GM12874 (cell line): ENCODE measurements around the gene DCN.

Experiments
- CTCF ChIP-seq: IDR thresholded peaks from 2 replicates; pipeline ENCODE4 v1.5.1; 2011; ENCODE audit warnings: low read depth, mild to moderate bottlenecking, control low read depth, low read length, moderate library complexity; ENCODE audit not compliant: insufficient read depth

DCN gene

GRCh38 chr12:91182636-91183455 lies at the start of gene DCN:
Gene DCN (minus strand): TSS chr12:91182817. CDS start chr12:91178552, 4,265 bp downstream.
- TF ChIP-seq CTCF, result no peak

DNA sequence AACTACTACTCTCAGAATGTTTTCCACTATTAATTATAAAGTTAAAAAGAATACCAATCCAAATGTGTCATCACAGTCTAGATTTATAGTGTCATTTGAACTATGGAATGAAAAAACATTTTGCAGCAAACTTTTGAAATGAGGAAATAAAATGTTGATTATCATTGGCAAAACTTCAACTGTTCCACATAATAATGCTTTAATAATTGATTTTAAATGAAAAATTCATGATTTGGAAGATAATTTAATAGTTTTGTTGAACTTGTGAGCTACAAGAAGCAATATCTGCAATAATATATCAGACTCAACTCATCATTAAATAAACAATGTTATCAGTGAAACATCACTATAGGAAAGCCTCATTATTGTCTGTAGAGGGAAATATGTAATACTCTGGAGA lies 48.2 kb upstream of the DCN start:
- TF ChIP-seq CTCF, result no peak

DNA sequence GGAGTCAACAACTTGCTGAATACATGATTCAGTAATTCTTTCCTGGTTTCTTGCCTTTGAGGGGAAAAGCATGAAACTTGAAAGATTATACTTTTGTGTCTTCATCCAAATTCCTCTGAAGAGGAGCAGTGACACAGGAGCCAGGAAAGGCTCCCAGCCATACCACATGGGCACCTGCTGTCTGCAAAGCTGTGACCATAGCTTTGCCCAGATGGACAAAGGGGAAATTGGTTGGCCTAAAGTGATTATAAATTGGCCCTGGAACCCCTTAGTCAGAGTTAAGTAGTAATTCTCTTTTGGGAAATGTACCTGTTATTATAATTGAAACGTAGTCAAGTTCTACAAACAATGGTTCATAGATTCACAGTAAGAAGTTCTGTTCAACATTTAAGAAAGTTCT lies 44.3 kb upstream of the DCN start:
- no peak for TF ChIP-seq CTCF

DNA sequence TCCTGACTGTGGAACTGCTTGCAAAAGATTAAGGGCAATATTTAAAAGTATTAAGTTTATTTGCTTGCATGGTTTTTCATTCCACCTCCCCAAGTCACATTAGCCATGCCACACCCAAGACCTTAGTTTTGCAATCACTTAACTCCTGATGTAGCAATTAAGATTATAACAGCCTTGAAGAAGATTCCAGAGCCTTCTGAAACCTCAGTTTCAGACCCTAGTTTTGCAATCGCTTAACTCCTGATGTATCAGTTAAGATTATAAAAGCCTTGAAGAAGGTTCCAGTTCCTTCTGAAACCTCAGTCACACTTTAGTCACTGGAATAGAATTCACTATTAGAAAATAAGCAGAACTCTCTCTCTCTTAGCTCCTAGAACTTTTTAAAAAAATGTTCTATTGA lies 42.7 kb upstream of the DCN start:
- no peak for TF ChIP-seq CTCF

DNA sequence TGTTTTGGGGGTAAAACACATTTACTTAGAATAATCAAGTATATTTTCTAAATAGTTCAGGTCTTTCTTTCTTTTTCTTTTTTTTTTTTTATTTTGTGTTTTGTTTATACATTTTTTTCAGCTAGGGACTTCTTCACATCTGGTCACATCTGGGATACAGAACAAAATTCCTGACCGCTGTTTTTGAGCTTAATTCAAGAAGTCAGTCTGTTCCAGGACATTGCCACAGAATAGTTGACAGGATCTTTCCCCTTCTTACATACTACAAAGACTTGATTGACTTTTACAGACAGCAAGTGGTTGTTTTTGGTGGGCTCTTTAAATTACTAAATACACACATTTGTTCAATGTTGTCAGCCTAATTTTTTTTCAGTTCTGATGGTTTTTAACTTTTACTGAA lies 41.8 kb upstream of the DCN start:
- no peak for TF ChIP-seq CTCF

DNA sequence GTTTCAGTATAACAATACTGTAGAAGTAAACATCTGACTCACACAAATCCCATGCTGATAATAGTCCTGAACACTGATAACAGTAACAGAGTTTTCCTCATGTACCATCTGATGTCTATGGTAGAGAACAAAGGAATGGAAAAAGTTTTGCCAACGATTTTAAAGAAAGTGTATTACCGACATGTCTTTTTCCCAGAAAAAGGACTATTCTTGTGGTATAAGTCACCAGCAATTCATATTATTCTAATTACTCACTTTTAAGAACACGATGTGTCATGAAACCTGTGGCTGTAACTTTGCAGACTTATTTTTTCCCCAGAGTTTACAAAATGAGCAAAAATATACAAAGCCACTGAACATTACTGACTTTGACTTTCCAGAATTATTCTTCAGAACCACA lies 40.1 kb upstream of the DCN start:
- TF ChIP-seq CTCF, result no peak

DNA sequence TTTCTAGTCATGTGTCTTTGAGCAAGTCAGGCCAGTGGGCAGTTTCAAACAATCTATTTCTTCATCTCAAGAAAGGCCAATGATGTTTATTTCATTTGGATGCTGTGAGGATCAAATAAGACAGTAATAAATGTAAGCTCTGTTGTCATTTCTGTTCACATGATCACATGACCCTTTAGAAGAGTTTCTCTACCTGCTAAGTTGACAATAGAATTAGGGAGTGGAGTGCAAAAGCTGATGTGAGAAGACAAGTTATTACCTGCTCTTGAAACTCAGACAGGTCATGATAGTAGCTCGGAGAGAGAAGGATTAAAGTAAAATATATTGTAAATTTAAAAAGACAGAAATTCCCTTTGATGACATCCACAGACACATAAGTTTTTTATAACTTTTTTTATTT lies 37.3 kb upstream of the DCN start:
- no peak for TF ChIP-seq CTCF
